Liver (tissue), 9 donors: ENCODE results near the gene CYP4F3. TPM values are rescaled to one million over a fixed set of nuclear protein-coding genes. Genes with fewer than 3 reads are reported as not detected.

Source experiments
- DNase-seq: peaks from one replicate; pipeline ENCODE4 v3.0.0-alpha.2; 2017; ENCODE audit warnings: low spot score
- H3K27ac ChIP-seq, 2 donors: one replicate each; pipeline ENCODE4 v1.7.0; 2013; ENCODE audit warnings: inconsistent platforms in 2 of 2, low read length in 2 of 2, control low read depth in 1 of 2, low read depth in 1 of 2, mild to moderate bottlenecking in 1 of 2
- H3K27me3 ChIP-seq, 4 donors: one replicate each; pipeline versions ENCODE4 v1.6.1 to v1.7.0; 2013; ENCODE audit warnings: low read length in 3 of 4, inconsistent platforms in 1 of 4, mild to moderate bottlenecking in 1 of 4, moderate library complexity in 1 of 4; ENCODE audit not compliant: control insufficient read depth in 4 of 4, insufficient read depth in 4 of 4
- H3K36me3 ChIP-seq, 4 donors: one replicate each; pipeline versions ENCODE4 v1.6.1 to v1.7.0; 2013; ENCODE audit warnings: low read length in 3 of 4, mild to moderate bottlenecking in 3 of 4, low read depth in 1 of 4, moderate library complexity in 1 of 4; ENCODE audit not compliant: control insufficient read depth in 4 of 4, insufficient read depth in 3 of 4
- H3K4me1 ChIP-seq, 4 donors: one replicate each; pipeline versions ENCODE4 v1.6.1 to v1.7.0; 2013; ENCODE audit warnings: low read length in 3 of 4, mild to moderate bottlenecking in 3 of 4, moderate library complexity in 1 of 4; ENCODE audit not compliant: control insufficient read depth in 4 of 4, insufficient read depth in 4 of 4
- H3K4me3 ChIP-seq, 3 donors: one replicate each; pipeline versions ENCODE4 v1.6.1 to v1.7.0; 2013; ENCODE audit warnings: low read length in 3 of 3, control low read depth in 1 of 3, low read depth in 1 of 3, mild to moderate bottlenecking in 1 of 3
- H3K9ac ChIP-seq, 2 donors: one replicate each; pipeline ENCODE4 v1.7.0; 2013; ENCODE audit warnings: low read length in 2 of 2, mild to moderate bottlenecking in 2 of 2, moderate library complexity in 2 of 2, control low read depth in 1 of 2, low read depth in 1 of 2
- H3K9me3 ChIP-seq, 4 donors: one replicate each; pipeline versions ENCODE4 v1.6.1 to v1.7.0; 2013; ENCODE audit warnings: low read length in 3 of 4; ENCODE audit not compliant: control insufficient read depth in 4 of 4
- ATF3 ChIP-seq: IDR thresholded peaks from 2 replicates; pipeline ENCODE4 v1.6.1; 2016; ENCODE audit warnings: antibody characterized with exemption
- EGR1 ChIP-seq, 2 donors: IDR thresholded peaks; 2 replicates each; pipeline ENCODE4 v1.6.1; 2016 to 2018; ENCODE audit warnings: antibody characterized with exemption in 2 of 2, low read depth in 2 of 2
- FOXA1 ChIP-seq: IDR thresholded peaks from 2 replicates; pipeline ENCODE4 v1.6.1; 2016; ENCODE audit warnings: antibody characterized with exemption
- FOXA2 ChIP-seq: IDR thresholded peaks from 2 replicates; pipeline ENCODE4 v1.6.1; 2016; ENCODE audit warnings: antibody characterized with exemption
- GABPA ChIP-seq, 2 donors: IDR thresholded peaks in 1 of 2; conservative IDR thresholded peaks in 1 of 2; 2 replicates each; pipeline ENCODE4 v1.6.1; 2016; ENCODE audit warnings: antibody characterized with exemption in 2 of 2, mild to moderate bottlenecking in 1 of 2, moderate library complexity in 1 of 2
- HNF4A ChIP-seq, 2 donors: conservative IDR thresholded peaks; 2 replicates each; pipeline ENCODE4 v1.6.1; 2016; ENCODE audit warnings: antibody characterized with exemption in 2 of 2, mild to moderate bottlenecking in 2 of 2
- HNF4G ChIP-seq: IDR thresholded peaks from 2 replicates; pipeline ENCODE4 v1.6.1; 2016; ENCODE audit warnings: antibody characterized with exemption
- JUND ChIP-seq, 2 donors: IDR thresholded peaks; 2 replicates each; pipeline ENCODE4 v1.6.1; 2016; ENCODE audit warnings: antibody characterized with exemption in 2 of 2
- MAX ChIP-seq: IDR thresholded peaks from 2 replicates; pipeline ENCODE4 v1.6.1; 2016; ENCODE audit warnings: antibody characterized with exemption
- NR2F2 ChIP-seq: IDR thresholded peaks from 2 replicates; pipeline ENCODE4 v1.6.1; 2016; ENCODE audit warnings: antibody characterized with exemption
- RAD21 ChIP-seq, 2 donors: IDR thresholded peaks; 2 replicates each; pipeline ENCODE4 v1.6.1; 2016; ENCODE audit warnings: antibody characterized with exemption in 2 of 2, mild to moderate bottlenecking in 2 of 2
- REST ChIP-seq: IDR thresholded peaks from 2 replicates; pipeline ENCODE4 v1.6.1; 2016; ENCODE audit warnings: antibody characterized with exemption, mild to moderate bottlenecking
- RXRA ChIP-seq, 2 donors: IDR thresholded peaks; 2 replicates each; pipeline ENCODE4 v1.6.1; 2017 to 2018; ENCODE audit warnings: antibody characterized with exemption in 2 of 2, mild to moderate bottlenecking in 1 of 2
- TAF1 ChIP-seq: conservative IDR thresholded peaks from 2 replicates; pipeline ENCODE4 v1.6.1; 2016; ENCODE audit warnings: antibody characterized with exemption, mild to moderate bottlenecking
- WGBS: extraction: QIAGEN DNeasy Blood & Tissue Kit; methylation state at CpG from one replicate; pipeline ENCODE4 v1.1.7; 2013; 5-methylcytosine and 5-hydroxymethylcytosine counted together
- polyA plus RNA-seq, 2 donors: library from polyadenylated mRNA; stranded (reverse) in 1 of 2; unstranded in 1 of 2; fragments of 200-250 nt in 1 of 2; fragments of >200 nt in 1 of 2; fragmentation: Nextera tagmentation in 1 of 2; extraction: Ambion mirVana in 1 of 2; gene quantifications; one replicate each; pipeline versions ENCODE4 v1.2.1 to v1.2.3, GENCODE V29; 2013 to 2015
- total RNA-seq, 2 donors: library from RNA; depleted of rRNA; stranded (reverse); fragments of >200 nt; gene quantifications; one replicate each; pipeline ENCODE4 v1.2.3, GENCODE V29; 2014
- TF ChIP-seq, protein P1 (sequence below): IDR thresholded peaks from 2 replicates; pipeline ENCODE4 v1.6.1; 2016; ENCODE audit warnings: antibody characterized with exemption
- TF ChIP-seq, protein P2 (sequence below): fragments of 150-350 bp; IDR thresholded peaks from 2 replicates; pipeline ENCODE4 v1.5.1; 2017; ENCODE audit warnings: improper control_type of control experiment, low read depth, low read length; ENCODE audit not compliant: missing input control
- donor health status: healthy.
- donor health status: healthy.
- donor health status: healthy.
- donor health status: healthy.
- donor health status: healthy.

The CYP4F3 gene
- total and polyA plus RNA-seq, 4 donors = 58.4 to 168 (median 128) TPM

DNA sequence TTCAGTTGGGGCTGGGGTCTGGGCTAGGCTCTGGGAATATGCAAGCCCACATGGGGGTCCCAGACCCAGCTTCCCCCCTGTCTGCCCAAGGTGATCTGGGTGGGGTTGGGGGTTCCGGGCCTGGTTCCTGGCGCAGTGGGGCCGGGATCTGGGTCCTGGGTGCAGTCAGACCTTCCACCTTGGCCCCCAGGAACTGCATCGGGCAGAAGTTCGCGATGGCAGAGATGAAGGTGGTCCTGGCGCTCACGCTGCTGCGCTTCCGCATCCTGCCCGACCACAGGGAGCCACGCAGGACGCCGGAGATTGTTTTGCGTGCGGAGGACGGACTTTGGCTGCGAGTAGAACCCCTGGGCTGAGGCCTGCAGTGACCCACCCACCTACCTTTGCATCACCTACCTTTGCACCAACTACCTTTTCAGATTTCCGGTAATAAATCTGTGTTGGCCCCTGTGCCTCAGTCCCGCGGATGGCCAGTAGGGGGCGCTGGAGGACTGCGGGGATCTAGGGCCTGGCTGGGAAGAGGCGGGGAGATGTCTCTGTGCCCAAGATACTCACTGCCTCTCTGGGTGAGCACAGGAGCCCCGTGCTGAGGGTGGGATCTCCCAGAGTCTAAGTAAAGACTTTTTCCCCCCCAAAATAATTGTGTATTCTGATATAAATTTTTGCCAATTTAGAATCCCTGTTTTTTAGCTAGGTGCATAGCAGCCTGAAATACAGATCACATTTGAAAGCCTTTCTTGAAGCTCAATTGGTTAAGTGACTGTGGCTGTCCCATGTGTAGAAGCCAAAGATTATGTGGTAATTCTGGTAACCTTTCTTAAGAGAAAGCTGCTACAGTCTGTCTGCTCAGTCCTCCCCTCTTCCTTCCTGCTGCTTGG, 11.5 kb upstream of the CYP4F3 start:
- H3K9me3 ChIP-seq = no peaks in the 10 kb centered on the region
- peaks cover 0 to 9% (median under 1%) of the 10 kb centered on the region in 4 donors for H3K4me1 ChIP-seq
- no peak overlapping the region for H3K4me3 ChIP-seq
- no peak for TF ChIP-seq FOXA1
- TF ChIP-seq RAD21 (IDR thresholded peaks at IDR 0.05) = peak; percentile 98 to 99
- TF ChIP-seq RXRA (IDR thresholded peaks at IDR 0.05) = peak in 1 of 2 donors; percentile 36
- no peak for TF ChIP-seq MAX
- TF ChIP-seq FOXA2 = no peak
- no peak for TF ChIP-seq TAF1
- peak; percentile 43 for TF ChIP-seq REST
- TF ChIP-seq JUND (IDR thresholded peaks at IDR 0.05) = no peak
- TF ChIP-seq NR2F2 = no peak
- TF ChIP-seq HNF4G = no peak
- TF ChIP-seq, protein P1, sequence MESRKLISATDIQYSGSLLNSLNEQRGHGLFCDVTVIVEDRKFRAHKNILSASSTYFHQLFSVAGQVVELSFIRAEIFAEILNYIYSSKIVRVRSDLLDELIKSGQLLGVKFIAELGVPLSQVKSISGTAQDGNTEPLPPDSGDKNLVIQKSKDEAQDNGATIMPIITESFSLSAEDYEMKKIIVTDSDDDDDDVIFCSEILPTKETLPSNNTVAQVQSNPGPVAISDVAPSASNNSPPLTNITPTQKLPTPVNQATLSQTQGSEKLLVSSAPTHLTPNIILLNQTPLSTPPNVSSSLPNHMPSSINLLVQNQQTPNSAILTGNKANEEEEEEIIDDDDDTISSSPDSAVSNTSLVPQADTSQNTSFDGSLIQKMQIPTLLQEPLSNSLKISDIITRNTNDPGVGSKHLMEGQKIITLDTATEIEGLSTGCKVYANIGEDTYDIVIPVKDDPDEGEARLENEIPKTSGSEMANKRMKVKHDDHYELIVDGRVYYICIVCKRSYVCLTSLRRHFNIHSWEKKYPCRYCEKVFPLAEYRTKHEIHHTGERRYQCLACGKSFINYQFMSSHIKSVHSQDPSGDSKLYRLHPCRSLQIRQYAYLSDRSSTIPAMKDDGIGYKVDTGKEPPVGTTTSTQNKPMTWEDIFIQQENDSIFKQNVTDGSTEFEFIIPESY = no peak
- peak in 1 of 2 donors; percentile 38 for TF ChIP-seq HNF4A (conservative IDR thresholded peaks at IDR 0.05)
- no peak for TF ChIP-seq EGR1 (IDR thresholded peaks at IDR 0.05; ENCODE audit: low read depth in 2 of 2)
- TF ChIP-seq, protein P2, sequence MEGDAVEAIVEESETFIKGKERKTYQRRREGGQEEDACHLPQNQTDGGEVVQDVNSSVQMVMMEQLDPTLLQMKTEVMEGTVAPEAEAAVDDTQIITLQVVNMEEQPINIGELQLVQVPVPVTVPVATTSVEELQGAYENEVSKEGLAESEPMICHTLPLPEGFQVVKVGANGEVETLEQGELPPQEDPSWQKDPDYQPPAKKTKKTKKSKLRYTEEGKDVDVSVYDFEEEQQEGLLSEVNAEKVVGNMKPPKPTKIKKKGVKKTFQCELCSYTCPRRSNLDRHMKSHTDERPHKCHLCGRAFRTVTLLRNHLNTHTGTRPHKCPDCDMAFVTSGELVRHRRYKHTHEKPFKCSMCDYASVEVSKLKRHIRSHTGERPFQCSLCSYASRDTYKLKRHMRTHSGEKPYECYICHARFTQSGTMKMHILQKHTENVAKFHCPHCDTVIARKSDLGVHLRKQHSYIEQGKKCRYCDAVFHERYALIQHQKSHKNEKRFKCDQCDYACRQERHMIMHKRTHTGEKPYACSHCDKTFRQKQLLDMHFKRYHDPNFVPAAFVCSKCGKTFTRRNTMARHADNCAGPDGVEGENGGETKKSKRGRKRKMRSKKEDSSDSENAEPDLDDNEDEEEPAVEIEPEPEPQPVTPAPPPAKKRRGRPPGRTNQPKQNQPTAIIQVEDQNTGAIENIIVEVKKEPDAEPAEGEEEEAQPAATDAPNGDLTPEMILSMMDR = peak; percentile 99
- TF ChIP-seq GABPA (IDR thresholded peaks at IDR 0.05 in 1 of 2, conservative IDR thresholded peaks at IDR 0.05 in 1 of 2) = no peak
- TF ChIP-seq ATF3 = no peak
- no peak overlapping the region for H3K27ac ChIP-seq
- no peak overlapping the region for H3K9ac ChIP-seq
- 15% methylated on average over 25 of the region's 25 CpGs for WGBS
- DNase-seq = peak; percentile 90
- no peaks in the 10 kb centered on the region for H3K36me3 ChIP-seq
- no peaks in the 10 kb centered on the region for H3K27me3 ChIP-seq
